Erythroblast (primary cell): Measurements from ENCODE around the gene TRIM59.

ENCODE experiments used
- GATA1 ChIP-seq: IDR thresholded peaks from 2 replicates; pipeline ENCODE4 v1.6.1; 2011; ENCODE audit warnings: low read depth, mild to moderate bottlenecking, control low read depth, low read length, moderate library complexity
- POLR2A ChIP-seq: IDR thresholded peaks from 2 replicates; pipeline ENCODE4 v1.6.1; 2011; ENCODE audit warnings: mild to moderate bottlenecking, low read length

GRCh38 chr3:160479376-160479775 is 29.8 kb upstream of the TRIM59 start:
- TF ChIP-seq POLR2A, result no peak
- TF ChIP-seq GATA1, result no peak
